GM19328 (cell line): ENCODE measurements around the gene NPLOC4.

Experiments used
- ATAC-seq: cut with Tn5 transposase; IDR thresholded peaks from one replicate; pipeline ENCODE4 v1.9.1; 2021; ENCODE audit warnings: mild to moderate bottlenecking, moderate library complexity; ENCODE audit not compliant: unreplicated experiment

The NPLOC4 gene

GRCh38 chr17:81568416-81568815, 68.5 kb downstream of the NPLOC4 start:
- no peak for ATAC-seq

- ATAC-seq: no peak
These were observed 69.7 kb downstream of the NPLOC4 start for GRCh38 chr17:81567191-81567590.

- no peak for ATAC-seq
These were observed 70.3 kb downstream of the NPLOC4 start for GRCh38 chr17:81566461-81567126.

- no peak for ATAC-seq
These were observed 71.7 kb downstream of the NPLOC4 start for GRCh38 chr17:81565231-81565630.

GRCh38 chr17:81564778-81565177, 72.1 kb downstream of the NPLOC4 start:
- no peak for ATAC-seq

- no peak for ATAC-seq
These were observed 72.9 kb downstream of the NPLOC4 start for GRCh38 chr17:81563861-81564586.

GRCh38 chr17:81561494-81561885, 75.4 kb downstream of the NPLOC4 start:
- ATAC-seq: no peak

GRCh38 chr17:81558941-81559806, 77.7 kb downstream of the NPLOC4 start:
- ATAC-seq: no peak

- ATAC-seq: no peak
These were observed 78.8 kb downstream of the NPLOC4 start for GRCh38 chr17:81558115-81558468.

- ATAC-seq: no peak
These were observed 79.4 kb downstream of the NPLOC4 start for GRCh38 chr17:81557276-81558114.

GRCh38 chr17:81556863-81557262, 80.0 kb downstream of the NPLOC4 start:
- ATAC-seq: no peak

- no peak for ATAC-seq
These were observed 80.7 kb downstream of the NPLOC4 start for GRCh38 chr17:81556175-81556691.

- ATAC-seq: no peak
These were observed 83.2 kb downstream of the NPLOC4 start for GRCh38 chr17:81553616-81554181.

GRCh38 chr17:81553018-81553615, 83.8 kb downstream of the NPLOC4 start:
- ATAC-seq: no peak

- no peak for ATAC-seq
These were observed 84.5 kb downstream of the NPLOC4 start, which contains the start of gene FAAP100 for GRCh38 chr17:81552244-81553017. Gene FAAP100, minus strand, starts transcription at chr17:81552353. Its CDS starts 23 bp downstream, at chr17:81552330.

- no peak for ATAC-seq
These were observed 85.3 kb downstream of the NPLOC4 start for GRCh38 chr17:81551458-81552243.

GRCh38 chr17:81550830-81551457, 86.0 kb downstream of the NPLOC4 start:
- ATAC-seq: no peak

GRCh38 chr17:81550285-81550684, 86.6 kb downstream of the NPLOC4 start:
- ATAC-seq: no peak
